Nephron progenitor cell (in vitro differentiated cells): ENCODE data around the gene TSPEAR.
"Not testable (repeated sequence)": the region's sequence is repeated elsewhere in the genome, so short reads cannot be mapped to it uniquely, and the experiment has no call there.

ENCODE experiments used
- DNase-seq: peaks from one replicate; pipeline ENCODE4 v3.0.0; 2021
- H3K27ac Mint-ChIP-seq: 2 replicates; pipeline ENCODE4 v1.8.0; 2021; ENCODE audit warnings: mild to moderate bottlenecking, moderate library complexity, mixed read lengths
- H3K27me3 Mint-ChIP-seq: 2 replicates; pipeline ENCODE4 v1.8.0; 2021; ENCODE audit warnings: mild to moderate bottlenecking, low read depth, mixed read lengths; ENCODE audit not compliant: poor library complexity
- H3K36me3 Mint-ChIP-seq: 2 replicates; pipeline ENCODE4 v1.8.0; 2021; ENCODE audit warnings: low read depth, mixed read lengths
- H3K4me1 Mint-ChIP-seq: 2 replicates; pipeline ENCODE4 v1.8.0; 2021; ENCODE audit warnings: mixed read lengths
- H3K4me3 Mint-ChIP-seq: 2 replicates; pipeline ENCODE4 v1.8.0; 2021; ENCODE audit warnings: mild to moderate bottlenecking, moderate library complexity, mixed read lengths
- H3K9me3 Mint-ChIP-seq: 2 replicates; pipeline ENCODE4 v1.8.0; 2021; ENCODE audit warnings: mild to moderate bottlenecking, moderate library complexity, mixed read lengths
- CTCF ChIP-seq: fragments of 200-600 bp; sonication (generic); IDR thresholded peaks from 2 replicates; pipeline ENCODE4 v1.5.0; 2021; ENCODE audit warnings: antibody characterized with exemption

TSPEAR gene

GRCh38 chr21:44507673-44508425, 203.5 kb downstream of the TSPEAR start:
- Mint-ChIP-seq H3K4me3 (no peak overlapping the region), H3K27me3 (peaks cover 4% of the 10 kb centered on the region), H3K27ac (no peak overlapping the region)

GRCh38 chr21:44506279-44507255, 204.8 kb downstream of the TSPEAR start:
- Mint-ChIP-seq H3K4me1 (peaks cover 26% of the 10 kb centered on the region), H3K36me3 (no peaks in the 10 kb centered on the region), H3K4me3 (no peak overlapping the region), H3K27me3 (no peaks in the 10 kb centered on the region), H3K9me3 (no peaks in the 10 kb centered on the region), H3K27ac (peak overlapping the region; percentile 54)
- peak; percentile 53 for DNase-seq
- no peak for TF ChIP-seq CTCF

More at GRCh38 chr21:44507673-44508425, 203.5 kb downstream of the TSPEAR start:
- H3K9me3 Mint-ChIP-seq: no peaks in the 10 kb centered on the region
- no peak for DNase-seq
- no peaks in the 10 kb centered on the region for H3K36me3 Mint-ChIP-seq
- H3K4me1 Mint-ChIP-seq: peaks cover 26% of the 10 kb centered on the region
- TF ChIP-seq CTCF: no peak

- Mint-ChIP-seq H3K9me3 (no peaks in the 10 kb centered on the region), H3K27ac (peak overlapping the region; percentile 54), H3K27me3 (no peaks in the 10 kb centered on the region), H3K36me3 (no peaks in the 10 kb centered on the region), H3K4me3 (peak overlapping the region; percentile 33), H3K4me1 (peaks cover 26% of the 10 kb centered on the region)
- DNase-seq: no peak
- TF ChIP-seq CTCF: no peak
These were observed 205.6 kb downstream of the TSPEAR start for GRCh38 chr21:44505673-44506278.

GRCh38 chr21:44503901-44504399, 207.4 kb downstream of the TSPEAR start:
- Mint-ChIP-seq H3K9me3 (no peaks in the 10 kb centered on the region), H3K4me1 (peaks cover 20% of the 10 kb centered on the region), H3K27ac (no peak overlapping the region), H3K4me3 (no peak overlapping the region), H3K36me3 (no peaks in the 10 kb centered on the region), H3K27me3 (no peaks in the 10 kb centered on the region)
- DNase-seq: no peak
- TF ChIP-seq CTCF: no peak

GRCh38 chr21:44503006-44503889, 208.1 kb downstream of the TSPEAR start:
- DNase-seq, H3K27ac Mint-ChIP-seq, H3K36me3 Mint-ChIP-seq: not testable (repeated sequence)

More at GRCh38 chr21:44503006-44503889, 208.1 kb downstream of the TSPEAR start:
- H3K4me1 Mint-ChIP-seq: peaks cover 25% of the 10 kb centered on the region
- H3K9me3 Mint-ChIP-seq, H3K4me3 Mint-ChIP-seq, H3K27me3 Mint-ChIP-seq: not testable (repeated sequence)
